ENCODE measurements around the gene TCEANC.
"Not testable (repeated sequence)": the region's sequence is repeated elsewhere in the genome, so short reads cannot be mapped to it uniquely, and the experiment has no call there.

The TCEANC gene, protein sequence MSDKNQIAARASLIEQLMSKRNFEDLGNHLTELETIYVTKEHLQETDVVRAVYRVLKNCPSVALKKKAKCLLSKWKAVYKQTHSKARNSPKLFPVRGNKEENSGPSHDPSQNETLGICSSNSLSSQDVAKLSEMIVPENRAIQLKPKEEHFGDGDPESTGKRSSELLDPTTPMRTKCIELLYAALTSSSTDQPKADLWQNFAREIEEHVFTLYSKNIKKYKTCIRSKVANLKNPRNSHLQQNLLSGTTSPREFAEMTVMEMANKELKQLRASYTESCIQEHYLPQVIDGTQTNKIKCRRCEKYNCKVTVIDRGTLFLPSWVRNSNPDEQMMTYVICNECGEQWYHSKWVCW

DNA sequence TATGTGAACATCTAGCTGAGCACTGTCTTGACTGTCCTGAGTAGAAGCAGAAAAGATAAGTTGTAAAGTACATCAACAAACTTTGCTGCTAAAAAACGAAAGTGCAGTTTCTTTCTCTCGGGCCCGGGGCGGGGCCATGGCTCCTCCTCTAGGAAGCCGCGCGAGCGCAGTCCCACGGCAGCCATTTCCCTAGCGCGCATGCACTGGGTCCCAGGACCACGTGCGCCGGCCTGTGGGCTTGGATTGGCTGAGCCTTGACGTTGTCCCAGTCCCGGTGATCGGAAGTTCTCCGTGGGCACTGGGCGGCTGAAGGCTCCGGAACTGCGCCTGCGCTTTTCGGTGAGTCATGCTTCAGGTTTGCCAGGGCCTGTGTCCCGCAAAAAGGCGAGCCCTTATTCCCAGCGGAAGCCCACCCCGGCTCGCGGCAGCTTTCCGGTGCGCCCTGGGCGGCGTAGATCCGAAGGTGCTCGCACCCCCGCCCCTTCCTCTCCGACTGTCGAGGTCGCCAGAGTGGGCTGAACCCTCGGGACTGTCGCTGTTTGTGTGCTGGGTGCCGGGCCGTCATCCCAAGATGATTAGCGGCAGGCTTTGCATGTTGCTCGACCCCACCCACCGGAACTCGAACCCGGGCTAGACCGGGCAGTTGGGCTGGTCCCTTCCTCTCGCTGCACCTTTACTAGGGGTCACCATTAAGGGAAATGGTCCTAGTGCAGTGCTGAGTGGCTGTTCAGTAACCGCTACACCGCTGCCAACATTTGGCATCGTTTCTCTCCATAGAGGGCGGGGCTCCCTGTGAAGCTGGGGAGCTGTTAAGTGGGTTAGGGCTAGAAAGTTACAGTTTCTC is at the start of gene TCEANC:
Gene TCEANC, plus strand, starts transcription at position 292 of the 844 bp plus-strand sequence. CDS start 9,368 bp downstream, outside the sequence.
- Mint-ChIP-seq H3K36me3 (ENCODE audit: low read depth) (peaks cover 21% of the 10 kb centered on the region), H3K27me3 (ENCODE audit: low read depth) (no peaks in the 10 kb centered on the region), H3K9me3 (no peaks in the 10 kb centered on the region), H3K4me3 (peak within 1 kb of the TSS; percentile 88), H3K4me1 (ENCODE audit: low read depth) (peaks cover 20% of the 10 kb centered on the region), H3K27ac (peak within 1 kb of the TSS; percentile 95)
- DNase-seq (ENCODE audit: low spot score): peak; percentile 93

DNA sequence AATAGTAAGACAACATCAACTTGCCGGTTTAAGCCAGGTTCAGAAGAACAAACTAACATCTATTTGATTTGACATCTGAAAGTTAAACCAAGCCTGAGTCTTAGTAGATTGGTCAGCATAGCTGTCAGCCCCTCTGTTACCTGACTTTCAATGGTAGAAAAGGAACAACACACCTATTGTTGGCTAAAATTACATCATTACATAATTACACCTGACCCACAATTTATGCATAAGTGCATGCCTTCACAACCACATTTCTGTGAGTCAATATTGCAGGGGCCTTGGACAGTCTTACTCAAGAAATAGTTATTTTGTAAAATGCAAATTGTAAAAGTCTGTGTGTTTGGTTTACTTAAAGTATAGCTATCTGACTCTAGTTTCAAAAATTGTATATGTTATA is 47.3 kb upstream of the TCEANC start:
- no peak overlapping the region for H3K27ac Mint-ChIP-seq
- no peak overlapping the region for H3K4me3 Mint-ChIP-seq
- H3K4me1 Mint-ChIP-seq (ENCODE audit: low read depth): no peaks in the 10 kb centered on the region
- no peaks in the 10 kb centered on the region for H3K9me3 Mint-ChIP-seq
- H3K36me3 Mint-ChIP-seq (ENCODE audit: low read depth): peaks cover 2% of the 10 kb centered on the region
- DNase-seq (ENCODE audit: low spot score): no peak
- H3K27me3 Mint-ChIP-seq (ENCODE audit: low read depth): peaks cover 3% of the 10 kb centered on the region

DNA sequence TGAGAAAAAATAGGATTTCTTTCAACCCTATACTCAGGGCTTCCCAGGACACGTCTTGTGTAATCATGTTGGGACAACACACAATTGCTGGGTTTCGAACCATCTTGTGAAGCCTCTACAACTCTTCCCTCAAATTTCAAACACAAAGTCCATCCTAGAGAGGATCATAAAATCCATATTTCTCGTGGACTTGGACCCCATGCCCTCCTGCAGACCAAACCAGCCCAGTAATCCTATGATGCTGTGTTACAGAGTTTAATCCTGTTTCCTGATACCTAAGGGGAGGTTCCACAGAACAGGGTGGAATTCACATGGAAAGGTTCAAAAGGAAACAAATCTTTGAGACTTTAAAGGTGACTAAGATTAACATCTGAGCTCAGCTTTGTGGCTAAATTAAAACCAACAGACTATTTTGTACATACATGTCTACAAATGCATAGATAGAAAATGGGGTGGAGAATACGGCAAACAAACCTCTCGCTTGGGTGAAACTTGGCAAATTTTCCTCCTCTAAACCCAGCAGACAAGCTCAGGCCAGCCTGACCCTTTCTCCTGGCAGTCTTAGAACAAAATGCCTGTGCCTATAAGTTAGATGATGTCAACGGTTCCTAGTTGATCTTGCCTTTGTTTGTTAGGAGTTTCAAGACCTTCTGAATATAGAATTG is 45.5 kb upstream of the TCEANC start:
- H3K27ac Mint-ChIP-seq: no peak overlapping the region
- no peak for DNase-seq (ENCODE audit: low spot score)
- no peak overlapping the region for H3K4me3 Mint-ChIP-seq
- H3K27me3 Mint-ChIP-seq (ENCODE audit: low read depth): peaks cover 3% of the 10 kb centered on the region
- H3K4me1 Mint-ChIP-seq (ENCODE audit: low read depth): no peaks in the 10 kb centered on the region
- H3K9me3 Mint-ChIP-seq: no peaks in the 10 kb centered on the region
- H3K36me3 Mint-ChIP-seq (ENCODE audit: low read depth): peaks cover 2% of the 10 kb centered on the region

DNA sequence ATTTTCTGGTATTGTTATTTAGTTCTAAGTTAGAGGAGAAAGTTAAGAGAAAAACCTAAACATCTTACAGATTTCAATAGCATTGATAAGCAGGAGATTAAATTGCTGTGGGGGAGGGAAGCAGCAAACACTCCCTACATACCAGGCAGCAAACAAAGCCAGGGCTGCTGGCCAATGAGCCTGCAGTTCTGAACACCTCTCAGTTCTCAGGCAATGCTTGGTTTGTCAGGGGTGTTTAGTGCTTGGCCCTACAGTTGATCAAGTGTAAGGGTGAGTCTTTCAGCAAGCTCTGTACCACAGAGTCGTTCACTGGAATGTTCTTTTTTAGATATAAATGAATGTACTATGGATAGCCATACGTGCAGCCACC is 45.0 kb upstream of the TCEANC start:
- H3K4me1 Mint-ChIP-seq (ENCODE audit: low read depth): no peaks in the 10 kb centered on the region
- H3K27me3 Mint-ChIP-seq (ENCODE audit: low read depth): peaks cover 3% of the 10 kb centered on the region
- H3K36me3 Mint-ChIP-seq (ENCODE audit: low read depth): peaks cover 2% of the 10 kb centered on the region
- no peak overlapping the region for H3K27ac Mint-ChIP-seq
- no peak overlapping the region for H3K4me3 Mint-ChIP-seq
- no peak for DNase-seq (ENCODE audit: low spot score)
- H3K9me3 Mint-ChIP-seq: no peaks in the 10 kb centered on the region

DNA sequence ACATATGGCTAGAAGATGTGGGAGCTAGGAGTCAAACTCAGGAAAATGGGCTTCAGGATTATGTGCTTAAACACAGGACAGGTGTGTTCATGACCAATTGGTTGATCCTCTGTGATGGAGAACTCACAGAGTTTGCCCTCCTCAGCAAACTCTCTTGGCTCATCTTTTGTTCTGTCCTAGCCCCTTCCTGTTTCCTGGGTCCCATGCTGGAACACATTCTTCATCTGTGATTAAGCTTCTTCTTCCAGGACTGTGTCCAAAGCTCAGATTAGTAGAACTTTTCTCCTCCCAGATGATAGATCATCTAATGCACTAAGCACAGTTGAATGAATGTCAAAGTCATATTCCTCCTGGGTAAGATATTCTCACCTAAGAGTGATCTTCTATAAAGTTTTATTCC is 38.8 kb upstream of the TCEANC start:
- no peak for DNase-seq (ENCODE audit: low spot score)
- Mint-ChIP-seq H3K9me3 (no peaks in the 10 kb centered on the region), H3K4me3 (no peak overlapping the region), H3K27ac (no peak overlapping the region), H3K4me1 (ENCODE audit: low read depth) (peaks cover 3% of the 10 kb centered on the region), H3K27me3 (ENCODE audit: low read depth) (no peaks in the 10 kb centered on the region), H3K36me3 (ENCODE audit: low read depth) (peaks cover 2% of the 10 kb centered on the region)

DNA sequence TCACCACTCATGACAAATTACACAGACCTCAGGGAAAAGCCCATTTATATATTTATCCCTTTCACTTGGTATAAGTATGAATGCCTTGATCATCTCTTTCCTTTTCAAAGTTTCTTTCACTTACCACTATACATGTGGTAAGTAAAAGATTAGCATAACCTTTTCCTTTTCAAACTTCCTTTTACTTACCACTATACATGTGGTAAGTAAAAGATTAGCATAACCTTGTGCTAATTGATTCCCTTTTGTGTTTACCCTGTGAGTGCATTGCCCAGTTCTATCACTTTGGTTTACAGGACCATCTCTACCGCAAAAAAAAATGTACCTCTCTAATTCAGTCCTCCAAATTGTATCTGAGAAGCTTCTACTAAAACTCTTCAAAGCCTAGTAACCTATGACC is 32.7 kb upstream of the TCEANC start:
- no peaks in the 10 kb centered on the region for H3K27me3 Mint-ChIP-seq (ENCODE audit: low read depth)
- no peak overlapping the region for H3K4me3 Mint-ChIP-seq
- H3K9me3 Mint-ChIP-seq: no peaks in the 10 kb centered on the region
- H3K36me3 Mint-ChIP-seq (ENCODE audit: low read depth): no peaks in the 10 kb centered on the region
- no peak for DNase-seq (ENCODE audit: low spot score)
- H3K27ac Mint-ChIP-seq: no peak overlapping the region
- H3K4me1 Mint-ChIP-seq (ENCODE audit: low read depth): peaks cover 5% of the 10 kb centered on the region

DNA sequence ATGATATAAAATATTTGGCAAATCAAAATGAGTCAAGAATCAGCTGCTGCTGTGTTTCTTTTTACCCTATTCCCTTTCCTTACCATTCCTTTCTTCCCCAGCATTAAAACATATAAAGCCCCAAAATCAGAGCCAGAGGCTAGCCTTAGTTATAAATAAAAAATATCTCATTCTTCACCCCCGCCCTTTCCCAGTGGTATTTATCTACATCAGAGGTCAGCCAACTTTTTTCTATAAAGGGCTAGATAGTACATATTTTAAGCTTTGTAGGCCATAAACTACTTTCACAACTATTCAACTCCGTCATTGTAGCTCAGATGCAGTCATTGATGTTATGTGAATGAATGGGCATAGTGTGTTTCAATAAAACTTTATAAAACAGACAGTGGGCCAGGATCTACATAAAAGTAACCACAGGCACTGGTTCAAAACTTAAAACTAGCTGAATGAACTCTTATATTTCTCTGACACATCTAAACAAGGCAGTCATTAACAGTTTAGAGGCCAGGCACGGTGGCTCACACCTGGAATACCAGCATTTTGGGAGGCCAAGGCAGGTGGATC is 30.5 kb upstream of the TCEANC start:
- Mint-ChIP-seq H3K4me1 (ENCODE audit: low read depth) (peaks cover 4% of the 10 kb centered on the region), H3K4me3 (no peak overlapping the region), H3K27ac (no peak overlapping the region), H3K27me3 (ENCODE audit: low read depth) (no peaks in the 10 kb centered on the region), H3K36me3 (ENCODE audit: low read depth) (no peaks in the 10 kb centered on the region), H3K9me3 (no peaks in the 10 kb centered on the region)
- DNase-seq (ENCODE audit: low spot score): no peak

DNA sequence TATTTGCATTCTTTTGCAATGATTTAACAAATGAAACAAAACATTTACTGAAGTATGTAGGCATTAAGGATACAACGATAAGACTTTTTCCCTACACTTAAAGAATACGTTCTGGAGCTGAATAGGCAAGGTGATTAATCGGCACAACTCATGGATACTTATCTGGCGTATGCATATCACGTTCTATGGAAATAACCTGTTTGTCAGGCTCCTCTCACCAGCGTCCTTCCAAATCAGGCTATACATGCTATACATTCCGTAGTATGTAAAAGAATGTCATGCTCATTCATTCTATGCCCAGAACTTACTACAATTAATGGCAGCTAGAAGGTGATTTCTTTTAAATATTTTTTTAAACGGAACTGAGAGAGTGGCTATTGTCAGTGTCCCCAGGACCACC is 25.6 kb upstream of the TCEANC start:
- DNase-seq (ENCODE audit: low spot score): no peak
- Mint-ChIP-seq H3K27ac (no peak overlapping the region), H3K36me3 (ENCODE audit: low read depth) (peaks cover 3% of the 10 kb centered on the region), H3K4me1 (ENCODE audit: low read depth) (no peaks in the 10 kb centered on the region), H3K9me3 (peaks cover 8% of the 10 kb centered on the region), H3K4me3 (no peak overlapping the region), H3K27me3 (ENCODE audit: low read depth) (no peaks in the 10 kb centered on the region)

DNA sequence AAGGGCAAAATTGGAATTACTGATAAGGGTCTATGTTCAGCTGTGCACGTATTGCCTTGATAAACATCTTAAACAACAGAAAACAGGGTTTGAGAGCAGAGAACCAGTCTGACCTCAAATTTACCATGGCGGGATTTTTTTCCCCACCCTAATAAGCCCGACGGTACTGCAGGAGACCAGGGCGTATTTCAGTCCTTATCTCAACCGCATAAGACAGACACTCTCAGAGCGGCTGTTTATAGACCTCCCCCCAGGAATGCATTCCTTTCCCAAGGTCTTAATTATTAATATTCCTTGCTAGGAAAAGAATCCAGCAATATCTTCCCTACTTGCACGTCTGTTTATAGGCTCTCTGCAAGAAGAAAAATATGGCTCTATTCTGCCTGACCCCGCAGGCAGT is 15.7 kb upstream of the TCEANC start:
- not testable (repeated sequence) for DNase-seq (ENCODE audit: low spot score); H3K9me3 Mint-ChIP-seq; H3K27ac Mint-ChIP-seq

DNA sequence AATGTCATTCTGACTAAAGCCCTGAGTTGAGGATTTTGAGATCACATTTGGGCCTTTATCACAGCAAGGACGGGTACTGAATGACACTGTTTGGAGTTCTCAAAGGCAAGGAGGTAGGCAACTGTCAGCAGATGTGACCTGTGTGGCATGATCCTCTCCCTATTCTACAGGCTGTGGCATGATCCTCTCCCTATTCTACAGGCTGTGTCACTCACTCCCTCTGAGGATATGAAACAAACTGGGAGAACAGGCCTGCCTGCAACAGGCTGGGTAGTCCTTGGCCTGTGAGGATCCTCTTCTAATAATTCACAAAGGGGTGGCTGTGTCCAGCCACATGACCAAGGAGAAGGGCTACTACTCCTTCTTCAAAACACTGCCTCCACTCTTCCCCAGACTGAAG is 14.9 kb upstream of the TCEANC start:
- Mint-ChIP-seq H3K9me3 (peaks cover 9% of the 10 kb centered on the region), H3K36me3 (ENCODE audit: low read depth) (no peaks in the 10 kb centered on the region), H3K4me1 (ENCODE audit: low read depth) (no peaks in the 10 kb centered on the region), H3K4me3 (no peak overlapping the region), H3K27ac (no peak overlapping the region), H3K27me3 (ENCODE audit: low read depth) (peaks cover 3% of the 10 kb centered on the region)
- no peak for DNase-seq (ENCODE audit: low spot score)

More for the DNA sequence above, 15.7 kb upstream of the TCEANC start:
- H3K4me3 Mint-ChIP-seq; H3K36me3 Mint-ChIP-seq (ENCODE audit: low read depth); H3K4me1 Mint-ChIP-seq (ENCODE audit: low read depth); H3K27me3 Mint-ChIP-seq (ENCODE audit: low read depth): not testable (repeated sequence)

DNA sequence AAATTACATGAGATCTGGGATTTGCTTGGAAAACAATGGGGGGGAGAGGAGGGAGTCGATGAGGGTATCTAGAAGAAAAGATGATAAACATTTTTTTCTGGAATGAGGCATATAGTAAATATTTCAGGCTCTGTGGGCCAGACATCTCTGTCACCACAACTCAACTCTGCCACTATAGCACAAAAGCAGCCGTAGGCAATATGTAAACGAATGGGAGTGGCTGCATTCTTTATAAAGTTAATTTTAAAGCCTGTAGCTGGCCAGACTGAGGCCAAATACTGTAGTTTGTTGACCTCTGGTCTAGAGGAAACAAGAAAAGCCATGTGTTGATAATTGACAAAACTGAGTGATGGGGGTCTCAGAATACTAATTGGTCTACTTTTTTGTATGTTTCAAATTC is 14.1 kb upstream of the TCEANC start:
- no peak overlapping the region for H3K4me3 Mint-ChIP-seq
- H3K27me3 Mint-ChIP-seq (ENCODE audit: low read depth): peaks cover 3% of the 10 kb centered on the region
- no peak overlapping the region for H3K27ac Mint-ChIP-seq
- no peaks in the 10 kb centered on the region for H3K4me1 Mint-ChIP-seq (ENCODE audit: low read depth)
- H3K9me3 Mint-ChIP-seq: peaks cover 9% of the 10 kb centered on the region
- no peaks in the 10 kb centered on the region for H3K36me3 Mint-ChIP-seq (ENCODE audit: low read depth)
- DNase-seq (ENCODE audit: low spot score): no peak

DNA sequence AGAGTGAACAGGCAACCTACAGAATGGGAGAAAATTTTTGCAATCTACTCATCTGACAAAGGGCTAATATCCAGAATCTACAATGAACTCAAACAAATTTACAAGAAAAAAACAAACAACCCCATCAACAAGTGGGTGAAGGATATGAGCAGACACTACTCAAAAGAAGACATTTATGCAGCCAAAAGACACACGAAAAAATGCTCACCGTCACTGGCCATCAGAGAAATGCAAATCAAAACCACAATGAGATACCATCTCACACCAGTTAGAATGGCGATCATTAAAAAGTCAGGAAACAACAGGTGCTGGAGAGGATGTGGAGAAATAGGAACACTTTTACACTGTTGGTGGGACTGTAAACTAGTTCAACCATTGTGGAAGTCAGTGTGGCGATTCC is 11.3 kb upstream of the TCEANC start:
- not testable (repeated sequence) for H3K36me3 Mint-ChIP-seq (ENCODE audit: low read depth); H3K27me3 Mint-ChIP-seq (ENCODE audit: low read depth); H3K27ac Mint-ChIP-seq; H3K9me3 Mint-ChIP-seq; DNase-seq (ENCODE audit: low spot score); H3K4me1 Mint-ChIP-seq (ENCODE audit: low read depth); H3K4me3 Mint-ChIP-seq

DNA sequence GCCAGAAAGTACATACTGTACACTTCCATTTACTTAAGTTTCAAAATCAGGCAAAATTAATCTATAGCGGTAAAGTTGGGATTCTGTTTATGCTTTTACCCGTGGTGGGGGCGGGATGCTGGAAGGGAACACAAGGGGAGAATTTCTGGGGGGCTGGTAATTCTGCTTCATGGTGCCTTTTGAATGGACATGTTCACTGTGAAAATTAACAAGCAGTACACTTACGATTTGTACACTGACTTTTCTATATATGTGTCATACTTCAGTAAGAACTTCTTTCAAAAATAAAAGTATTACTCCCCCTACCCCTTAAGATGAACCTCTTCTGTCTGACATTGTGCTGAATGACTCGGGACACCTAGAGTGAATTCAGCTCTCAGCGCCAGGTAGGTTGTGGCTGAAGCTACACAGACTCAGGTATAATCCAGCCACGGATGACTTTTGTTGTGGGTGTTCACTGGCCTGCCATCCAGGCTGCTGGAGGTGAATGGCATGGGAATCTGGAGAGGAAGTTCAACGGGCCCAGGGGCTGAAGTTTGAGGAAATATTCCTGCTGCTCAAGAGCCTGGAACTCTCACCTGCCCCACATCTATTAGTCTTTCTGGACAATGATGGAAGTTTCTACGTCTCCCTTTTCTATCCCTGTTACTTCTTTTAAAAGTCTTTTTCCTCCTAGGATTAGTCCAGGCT is 7.3 kb upstream of the TCEANC start:
- H3K27ac Mint-ChIP-seq: no peak overlapping the region
- no peaks in the 10 kb centered on the region for H3K36me3 Mint-ChIP-seq (ENCODE audit: low read depth)
- no peak overlapping the region for H3K4me3 Mint-ChIP-seq
- H3K4me1 Mint-ChIP-seq (ENCODE audit: low read depth): peaks cover 5% of the 10 kb centered on the region
- no peak for DNase-seq (ENCODE audit: low spot score)
- H3K27me3 Mint-ChIP-seq (ENCODE audit: low read depth): no peaks in the 10 kb centered on the region
- H3K9me3 Mint-ChIP-seq: no peaks in the 10 kb centered on the region
